Fibroblast of mammary gland (primary cell): Measurements from ENCODE around the gene VSTM4.

ENCODE experiments used
- DNase-seq: peaks from one replicate; pipeline ENCODE4 v3.0.0-alpha.2; 2010; ENCODE audit warnings: low read depth
- H3K4me3 ChIP-seq: 2 replicates; pipeline ENCODE4 v1.5.1; 2011; ENCODE audit warnings: low read depth, mild to moderate bottlenecking, low read length, moderate library complexity; ENCODE audit not compliant: control insufficient read depth
- CTCF ChIP-seq: conservative IDR thresholded peaks from 2 replicates; pipeline ENCODE4 v1.5.1; 2011; ENCODE audit warnings: low read depth, low read length, inconsistent platforms; ENCODE audit not compliant: control insufficient read depth, insufficient read depth

The VSTM4 gene

DNA sequence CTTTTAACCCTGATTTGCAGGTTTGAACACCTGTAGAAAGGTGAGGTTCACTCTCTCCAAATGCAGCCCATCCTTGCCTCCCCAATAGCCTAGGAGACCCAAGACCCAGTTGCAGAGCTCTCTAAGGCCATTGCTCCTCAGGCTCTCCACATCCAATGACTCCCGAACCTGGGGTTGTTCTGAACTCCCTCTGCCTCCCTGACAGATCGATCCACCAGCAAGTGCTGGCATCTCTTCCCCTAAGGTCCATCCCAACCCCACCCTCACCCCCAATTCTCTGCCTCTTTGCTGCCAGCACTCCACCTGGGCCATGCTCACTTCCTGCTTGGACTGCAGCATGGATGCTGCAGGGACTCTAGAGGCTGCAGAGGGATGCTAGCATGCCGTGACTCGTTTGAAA, 37.8 kb upstream of the VSTM4 start:
- TF ChIP-seq CTCF = no peak
- no peak overlapping the region for H3K4me3 ChIP-seq
- DNase-seq = no peak

DNA sequence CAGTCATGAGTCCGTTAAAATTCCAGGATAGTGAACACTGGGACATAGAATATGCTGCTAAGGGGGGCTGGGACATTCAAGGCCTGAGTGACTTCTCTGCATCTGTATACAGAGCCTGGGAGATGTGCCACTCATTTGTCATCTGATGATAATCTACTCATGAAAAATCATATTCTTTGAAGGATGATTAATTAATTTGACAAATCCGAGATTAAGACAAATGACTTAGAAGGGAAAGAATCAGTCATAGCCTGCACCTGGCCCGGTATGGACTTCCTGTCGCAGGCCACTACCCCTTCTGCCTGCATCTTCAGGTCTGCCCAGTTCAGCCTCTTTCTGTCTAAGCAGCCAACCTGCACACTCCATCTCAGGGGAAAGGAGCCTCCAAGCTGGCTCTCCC, 37.3 kb upstream of the VSTM4 start:
- DNase-seq = no peak
- H3K4me3 ChIP-seq = no peak overlapping the region
- TF ChIP-seq CTCF = no peak

- no peak overlapping the region for H3K4me3 ChIP-seq
- no peak for DNase-seq
- TF ChIP-seq CTCF = no peak
Observed at GRCh38 chr10:49152037-49152436, 36.7 kb upstream of the VSTM4 start.

DNA sequence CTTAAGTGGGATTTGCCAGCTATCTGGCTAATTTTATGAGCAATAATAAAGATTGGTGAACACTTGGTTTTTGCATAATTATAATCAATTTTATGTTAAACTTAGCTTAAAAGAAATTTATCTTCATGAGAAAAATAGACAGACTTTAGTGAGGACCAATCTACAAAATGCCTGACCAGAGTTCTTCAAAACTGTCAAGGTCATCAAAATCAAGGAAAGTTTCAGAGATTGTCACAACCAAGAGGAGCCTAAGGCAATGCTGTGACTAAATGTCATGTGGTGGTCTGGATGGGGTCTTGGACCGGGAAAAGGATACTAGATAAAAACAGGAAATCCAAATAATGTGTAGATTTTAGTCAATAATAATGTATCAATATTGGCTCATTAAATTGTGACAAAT, 36.2 kb upstream of the VSTM4 start:
- no peak overlapping the region for H3K4me3 ChIP-seq
- TF ChIP-seq CTCF = no peak
- no peak for DNase-seq

GRCh38 chr10:49151025-49151445, 35.7 kb upstream of the VSTM4 start:
- no peak for TF ChIP-seq CTCF
- no peak for DNase-seq
- H3K4me3 ChIP-seq = no peak overlapping the region

DNA sequence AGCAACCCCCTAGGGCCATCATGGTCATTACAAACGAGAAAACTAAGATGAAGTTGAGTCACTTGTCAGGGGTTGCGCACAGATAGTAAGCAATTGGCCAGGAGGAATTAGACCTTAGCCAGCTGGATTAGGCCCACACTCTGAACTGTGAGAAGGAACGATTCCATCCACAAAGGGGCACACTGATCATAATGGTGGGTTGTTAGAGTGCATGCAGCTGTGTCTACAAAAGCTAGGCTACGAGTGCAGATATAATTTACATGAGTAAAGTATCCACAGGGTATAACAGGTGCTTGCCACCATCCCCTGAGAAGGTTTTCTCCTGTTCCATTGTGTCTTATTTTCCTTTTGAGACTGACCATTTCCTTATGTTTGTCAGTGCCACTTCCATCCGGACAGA, 35.1 kb upstream of the VSTM4 start:
- no peak overlapping the region for H3K4me3 ChIP-seq
- TF ChIP-seq CTCF = no peak
- peak; percentile 47 for DNase-seq

GRCh38 chr10:49149881-49150280, 34.6 kb upstream of the VSTM4 start:
- H3K4me3 ChIP-seq = no peak overlapping the region
- DNase-seq = no peak
- TF ChIP-seq CTCF = no peak
